Stimulated activated CD4-positive, alpha-beta T cell treated with anti-CD3 and anti-CD28 coated beads, Interleukin-12 subunit alpha, Interleukin-12 subunit beta, amount 100 ng/mL, for 48 hours (primary cell): ENCODE measurements around the gene PXDC1.
"Not testable (repeated sequence)": the region's sequence is repeated elsewhere in the genome, so short reads cannot be mapped to it uniquely, and the experiment has no call there.

Experiments
- DNase-seq, 3 donors: peaks; one replicate each; pipeline ENCODE4 v3.0.0-alpha.2; 2020; ENCODE audit warnings: low read depth in 2 of 3, low spot score in 1 of 3

The PXDC1 gene

GRCh38 chr6:3764516-3765335, 13.2 kb upstream of the PXDC1 start:
- DNase-seq: no peak

GRCh38 chr6:3762852-3763251, 11.3 kb upstream of the PXDC1 start:
- DNase-seq: no peak

- no peak for DNase-seq
These were observed 10.8 kb upstream of the PXDC1 start for GRCh38 chr6:3762359-3762758.

- no peak for DNase-seq
These were observed 10.4 kb upstream of the PXDC1 start for GRCh38 chr6:3761989-3762270.

- DNase-seq: no peak
These were observed 8.2 kb upstream of the PXDC1 start for GRCh38 chr6:3759646-3760232.

GRCh38 chr6:3758842-3759144, 7.3 kb upstream of the PXDC1 start:
- no peak for DNase-seq

- not testable (repeated sequence) for DNase-seq
These were observed 6.7 kb upstream of the PXDC1 start for GRCh38 chr6:3757998-3758841.

- DNase-seq: no peak
These were observed 5.7 kb upstream of the PXDC1 start for GRCh38 chr6:3757241-3757641.

- no peak for DNase-seq
These were observed 5.0 kb upstream of the PXDC1 start for GRCh38 chr6:3756546-3756945.

- DNase-seq: no peak
These were observed 4.4 kb upstream of the PXDC1 start for GRCh38 chr6:3755637-3756545.

- DNase-seq: no peak
These were observed 3.3 kb upstream of the PXDC1 start for GRCh38 chr6:3754776-3755175.

- not testable (repeated sequence) for DNase-seq
These were observed 2.7 kb upstream of the PXDC1 start for GRCh38 chr6:3754032-3754725.

- DNase-seq: no peak
These were observed 1.8 kb upstream of the PXDC1 start for GRCh38 chr6:3753228-3753835.

GRCh38 chr6:3752531-3753227, 1.2 kb upstream of the PXDC1 start:
- DNase-seq: no peak

- DNase-seq: peak; percentile 32 to 54 (median 36)
These were observed 417 bp upstream of the PXDC1 start for GRCh38 chr6:3751730-3752530.

GRCh38 chr6:3750317-3751076, 1.0 kb downstream of the PXDC1 start:
- DNase-seq: no peak

GRCh38 chr6:3749977-3750316, 1.6 kb downstream of the PXDC1 start:
- DNase-seq: no peak
